ENCODE data around the gene ISCA1.

ISCA1 gene

GRCh38 chr9:86217076-86217755, 65.1 kb downstream of the ISCA1 start:
- DNase-seq (ENCODE audit: low read depth) = no peak
- no peak overlapping the region for H3K4me3 ChIP-seq (replicated peaks; ENCODE audit: low read depth, low read length)
- no peak for TF ChIP-seq CTCF (IDR thresholded peaks at IDR 0.05; ENCODE audit: low read length, missing control alignments)
